K562 (cell line): ENCODE data around the gene N4BP2L1. TPM values are rescaled to one million over a fixed set of nuclear protein-coding genes. Genes with fewer than 3 reads are reported as not detected.

Source experiments
- ATAC-seq: fragments of 200-7000 bp; cut with Tn5 transposase; 3 replicates; pipeline ENCODE4 v1.9.1; 2020; ENCODE audit warnings: moderate library complexity
- BruUV-seq: library from RNA; stranded (reverse); fragments of 400-500 nt; replicated peaks from 2 replicates; lab custom pipeline; 2021; lab: Mats Ljungman, UMichigan
- CTCF ChIA-PET: fragments of 300-600 bp; formaldehyde crosslinking; extraction: SDS; loops from one replicate; lab custom pipeline; 2021; ENCODE audit warnings: low intra/inter-chr PET ratio; lab: Yijun Ruan, JAX
- POLR2A ChIA-PET: fragments of 300-600, 350-650 bp; sonication (Branson Sonifier 250); formaldehyde crosslinking; extraction: SDS; loops from one replicate; lab custom pipeline; 2021; ENCODE audit warnings: antibody characterized with exemption, inconsistent platforms; lab: Yijun Ruan, JAX
- DNase-seq, 4 experiments: peaks; one replicate each; pipeline versions ENCODE4 v3.0.0 to v3.0.0-alpha.2; 2011 to 2018; ENCODE audit warnings: low spot score in 3 of 4, mixed read lengths in 3 of 4; ENCODE audit errors: extremely low read depth in 1 of 4
- FAIRE-seq: peaks from 2 replicates; lab custom pipeline; 2011; peaks lifted over from hg19 to GRCh38; lab: Jason Lieb, UNC
- H2AFZ ChIP-seq: 2 replicates; pipeline ENCODE4 v1.6.0; 2011; ENCODE audit warnings: low read depth, low read length, control low read depth, inconsistent platforms
- H3K27ac ChIP-seq: fragments of 200-600 bp; 3 replicates; pipeline ENCODE4 v1.8.0; 2011; ENCODE audit warnings: low read depth, mild to moderate bottlenecking, control low read depth, inconsistent platforms, low read length, moderate library complexity, mixed read lengths; ENCODE audit errors: extremely low read depth
- H3K27me3 ChIP-seq, 2 experiments: fragments of 300-600 bp in 1 of 2; 2 replicates in 1 of 2; 3 replicates in 1 of 2; pipeline versions ENCODE4 v1.6.0 to v1.8.0; 2011; ENCODE audit warnings: inconsistent platforms in 2 of 2, low read length in 2 of 2, mild to moderate bottlenecking in 1 of 2, mixed read lengths in 1 of 2, moderate library complexity in 1 of 2; ENCODE audit not compliant: control insufficient read depth in 2 of 2, insufficient read depth in 2 of 2
- H3K36me3 ChIP-seq: fragments of 300-600 bp; 3 replicates; pipeline ENCODE4 v1.8.0; 2011; ENCODE audit warnings: mild to moderate bottlenecking, low read length, inconsistent platforms; ENCODE audit not compliant: control insufficient read depth, insufficient read depth
- H3K4me1 ChIP-seq, 2 experiments: fragments of 200-600 bp in 1 of 2; replicated peaks in 1 of 2; 2 replicates in 1 of 2; 3 replicates in 1 of 2; pipeline versions ENCODE4 v1.5.1 to v1.8.0; 2011; ENCODE audit warnings: inconsistent platforms in 2 of 2, low read length in 2 of 2, mild to moderate bottlenecking in 1 of 2, mixed read lengths in 1 of 2, moderate library complexity in 1 of 2; ENCODE audit not compliant: control insufficient read depth in 2 of 2, insufficient read depth in 2 of 2
- H3K4me2 ChIP-seq: 2 replicates; pipeline ENCODE4 v1.6.1; 2011; ENCODE audit warnings: low read length, control low read depth, inconsistent platforms, mixed read lengths; ENCODE audit not compliant: insufficient read depth
- H3K4me3 ChIP-seq: fragments of 200-600 bp; sonication (generic), shearing (Covaris generic); 2 replicates; pipeline ENCODE4 v1.5.1; 2016; ENCODE audit warnings: control low read depth, inconsistent platforms
- H3K79me2 ChIP-seq: fragments of 200-600 bp; 3 replicates; pipeline ENCODE4 v1.8.0; 2011; ENCODE audit warnings: low read length, inconsistent platforms; ENCODE audit not compliant: control insufficient read depth, insufficient read depth
- H3K9ac ChIP-seq, 2 experiments: 2 replicates each; pipeline versions ENCODE4 v1.6.0 to v1.6.1; 2011; ENCODE audit warnings: low read depth in 2 of 2, low read length in 2 of 2, control low read depth in 1 of 2, inconsistent platforms in 1 of 2, mild to moderate bottlenecking in 1 of 2, mixed read lengths in 1 of 2; ENCODE audit not compliant: insufficient read depth in 1 of 2
- H3K9me1 ChIP-seq: one replicate; pipeline ENCODE4 v1.6.0; 2011; ENCODE audit warnings: inconsistent platforms, mild to moderate bottlenecking, low read length, moderate library complexity; ENCODE audit not compliant: control insufficient read depth, insufficient read depth
- H3K9me3 ChIP-seq: replicated peaks from 2 replicates; pipeline ENCODE4 v1.5.1; 2011; ENCODE audit warnings: low read depth, low read length, inconsistent platforms; ENCODE audit not compliant: control insufficient read depth, insufficient read depth
- H4K20me1 ChIP-seq: replicated peaks from 2 replicates; pipeline ENCODE4 v1.6.1; 2011; ENCODE audit warnings: low read length, inconsistent platforms, mixed read lengths; ENCODE audit not compliant: control insufficient read depth, insufficient read depth
- HOXB6 ChIP-seq: fragments of 250-450 bp; sonication (Bioruptor Pico); IDR thresholded peaks from 2 replicates; pipeline ENCODE4 v1.5.1; 2022; ENCODE audit warnings: mild to moderate bottlenecking, borderline replicate concordance
- MYNN ChIP-seq, 2 experiments: sonication (generic); formaldehyde crosslinking in 1 of 2; IDR thresholded peaks; 2 replicates each; pipeline versions ENCODE4 v1.5.0 to v1.6.1; 2016 to 2020; ENCODE audit warnings: antibody characterized with exemption in 1 of 2, missing genetic modification reagents in 1 of 2
- POLR2AphosphoS5 ChIP-seq: IDR thresholded peaks from 2 replicates; pipeline ENCODE4 v1.6.1; 2011; ENCODE audit warnings: mild to moderate bottlenecking, low read depth, low read length, moderate library complexity; ENCODE audit not compliant: control insufficient read depth, insufficient read depth
- PTTG1 ChIP-seq: fragments of 450-650 bp; IDR thresholded peaks from 2 replicates; pipeline ENCODE4 v1.6.1; 2016; ENCODE audit warnings: low read depth, mild to moderate bottlenecking, missing genetic modification characterization, missing compliant biosample characterization
- RBM34 ChIP-seq: fragments of 200-400 bp; formaldehyde crosslinking; IDR thresholded peaks from 2 replicates; pipeline ENCODE4 v1.6.1; 2018; ENCODE audit warnings: low read length, borderline replicate concordance; ENCODE audit not compliant: insufficient read depth
- USF2 ChIP-seq: sonication (generic); formaldehyde crosslinking; IDR thresholded peaks from 2 replicates; pipeline ENCODE4 v1.5.0; 2020; ENCODE audit warnings: missing genetic modification reagents
- WGBS: fragments of 100-300 bp; shearing (Covaris generic); methylation state at CpG from one replicate; pipeline ENCODE4 v1.1.6; 2016; ENCODE audit warnings: low coverage, mixed read lengths; ENCODE audit not compliant: insufficient coverage; ENCODE audit errors: missing lambda C conversion rate; 5-methylcytosine and 5-hydroxymethylcytosine counted together
- in situ Hi-C: fragments of 300-500 bp; cut with MboI; formaldehyde crosslinking; loops from 4 replicates; pipeline ENCODE4 v1.15.0; 2018; ENCODE audit warnings: inconsistent platforms, mixed read lengths
- intact Hi-C: fragments of 100-400 bp; cut with micrococcal nuclease; formaldehyde crosslinking; loops from 2 replicates; pipeline ENCODE4 v1.14.2; 2022
- polyA plus RNA-seq, 8 experiments: library from polyadenylated mRNA; depleted of rRNA in 4 of 8; stranded (reverse) in 5 of 8; unstranded in 3 of 8; fragments of >200 nt; fragmentation: Nextera tagmentation in 2 of 8; fragmentation: Illumina TruSeq in 1 of 8; extraction: Ambion mirVana in 2 of 8; extraction: Trizol in 1 of 8; gene quantifications; 2 replicates each; pipeline versions ENCODE4 v1.2.1 to v1.2.3, GENCODE V29; 2011 to 2014; ENCODE audit warnings: inconsistent platforms in 1 of 8, missing spikeins in 1 of 8
- total RNA-seq, 7 experiments: library from RNA; depleted of rRNA in 6 of 7; stranded (reverse); fragments of >200 nt in 6 of 7; fragmentation: Illumina TruSeq in 2 of 7; extraction: Trizol in 2 of 7; gene quantifications; 2 replicates each; pipeline versions ENCODE4 v1.2.1 to v1.2.3, GENCODE V29; 2011 to 2021; ENCODE audit warnings: low replicate concordance in 1 of 7

The N4BP2L1 gene
- total and polyA plus RNA-seq, 9 of the 15 experiments (the other 6 are each of a cell fraction or from before 2014, with no cell fraction given): 0.06 to 0.33 (median 0.15) TPM; not detected in 1

GRCh38 chr13:32425158-32425557 is 2.8 kb downstream of the N4BP2L1 start:
- 66% methylated on average over 3 of the region's 7 CpGs for WGBS

More at GRCh38 chr13:32425158-32425557, 2.8 kb downstream of the N4BP2L1 start:
- H4K20me1 ChIP-seq: no peaks in the 10 kb centered on the region
- no TSS peak for BruUV-seq
- no peaks in the 10 kb centered on the region for H3K9me1 ChIP-seq
- no peak overlapping the region for H3K4me3 ChIP-seq
- ChIA-PET POLR2A (no interaction called here), CTCF (no interaction called here)
- H3K9ac ChIP-seq: no peak overlapping the region
- TF ChIP-seq HOXB6 (CRISPR knock-in tag) (no peak), POLR2AphosphoS5 (no peak), RBM34 (no peak), MYNN (IDR thresholded peaks at IDR 0.05) (no peak), MYNN (CRISPR knock-in tag; IDR thresholded peaks at IDR 0.05) (no peak), USF2 (CRISPR knock-in tag) (no peak), PTTG1 (no peak)
- intact Hi-C loops (no loop called here), in situ Hi-C loops (no loop called here)
- no peaks in the 10 kb centered on the region for H3K27me3 ChIP-seq
- no peaks in the 10 kb centered on the region for H3K36me3 ChIP-seq
- no peak for ATAC-seq
- no peaks in the 10 kb centered on the region; the same call in none of the 2 replicates for H3K9me3 ChIP-seq
- H3K4me2 ChIP-seq: no peak overlapping the region
- H3K4me1 ChIP-seq: peaks cover 0 to 6% of the 10 kb centered on the region in 2 experiments; a peak in 3 of 5 replicates
- no peak overlapping the region for H3K27ac ChIP-seq
- no peak overlapping the region for H2AFZ ChIP-seq
- no peak for DNase-seq
- no peak for FAIRE-seq
- H3K79me2 ChIP-seq: no peaks in the 10 kb centered on the region
